RWPE1 (cell line): ENCODE measurements around the gene TBC1D4.
A peak's percentile ranks its signal among the peaks of the same experiment; 100 is the strongest.
"Not testable (repeated sequence)": the region's sequence is repeated elsewhere in the genome, so short reads cannot be mapped to it uniquely, and the experiment has no call there.

Experiments
- CTCF ChIA-PET: fragments of 350-600 bp; sonication (Branson Sonifier 250); formaldehyde crosslinking; extraction: SDS; loops from one replicate; lab custom pipeline; 2021; lab: Yijun Ruan, JAX
- POLR2A ChIA-PET: fragments of 400-600 bp; formaldehyde crosslinking; extraction: SDS; loops from one replicate; lab custom pipeline; 2020; ENCODE audit warnings: antibody characterized with exemption; ENCODE audit not compliant: low non-redundant PET; lab: Yijun Ruan, JAX
- DNase-seq: peaks from one replicate; pipeline ENCODE4 v3.0.0; 2012; ENCODE audit warnings: low spot score
- H3K27ac ChIP-seq: fragments of 450-650 bp; 2 replicates; pipeline ENCODE4 v1.5.1; 2017
- TF ChIP-seq, protein P1 (sequence below): fragments of 450-650 bp; conservative IDR thresholded peaks from 2 replicates; pipeline ENCODE4 v1.5.1; 2017; ENCODE audit warnings: low read depth, mild to moderate bottlenecking

TBC1D4 gene

DNA sequence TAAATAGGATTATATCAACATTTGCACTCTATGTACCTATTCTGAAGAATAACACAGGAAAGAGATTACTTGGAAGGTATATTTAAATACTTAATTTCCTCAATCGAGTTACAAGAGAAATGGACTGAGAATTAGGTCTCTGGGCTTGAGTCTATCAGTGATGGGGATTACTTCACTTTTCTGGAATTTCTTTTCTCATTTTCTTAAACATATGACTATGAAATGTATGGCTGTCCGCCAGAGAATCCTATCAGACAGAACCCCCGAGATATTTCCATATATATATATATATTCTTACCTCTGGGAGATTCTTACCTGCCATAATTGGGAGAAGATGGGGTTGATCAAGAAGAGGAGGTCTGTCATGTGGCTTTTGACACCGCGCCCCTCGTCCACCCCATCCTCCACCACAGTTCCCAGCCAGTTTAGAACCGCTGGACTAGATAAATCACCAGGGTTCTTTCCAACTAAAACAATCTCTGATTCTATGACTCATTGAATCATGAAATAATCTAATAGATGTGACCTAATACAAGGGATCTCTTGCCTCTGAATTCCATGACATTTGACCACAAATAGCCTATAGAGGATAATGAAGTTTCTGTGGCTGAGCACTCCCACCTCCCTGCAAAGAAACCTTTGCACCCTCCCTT, 231.3 kb downstream of the TBC1D4 start:
- peak; percentile 31 for DNase-seq
- no peak overlapping the region for H3K27ac ChIP-seq
- ChIA-PET CTCF (no interaction called here), POLR2A (no interaction called here)
- TF ChIP-seq, protein P1, sequence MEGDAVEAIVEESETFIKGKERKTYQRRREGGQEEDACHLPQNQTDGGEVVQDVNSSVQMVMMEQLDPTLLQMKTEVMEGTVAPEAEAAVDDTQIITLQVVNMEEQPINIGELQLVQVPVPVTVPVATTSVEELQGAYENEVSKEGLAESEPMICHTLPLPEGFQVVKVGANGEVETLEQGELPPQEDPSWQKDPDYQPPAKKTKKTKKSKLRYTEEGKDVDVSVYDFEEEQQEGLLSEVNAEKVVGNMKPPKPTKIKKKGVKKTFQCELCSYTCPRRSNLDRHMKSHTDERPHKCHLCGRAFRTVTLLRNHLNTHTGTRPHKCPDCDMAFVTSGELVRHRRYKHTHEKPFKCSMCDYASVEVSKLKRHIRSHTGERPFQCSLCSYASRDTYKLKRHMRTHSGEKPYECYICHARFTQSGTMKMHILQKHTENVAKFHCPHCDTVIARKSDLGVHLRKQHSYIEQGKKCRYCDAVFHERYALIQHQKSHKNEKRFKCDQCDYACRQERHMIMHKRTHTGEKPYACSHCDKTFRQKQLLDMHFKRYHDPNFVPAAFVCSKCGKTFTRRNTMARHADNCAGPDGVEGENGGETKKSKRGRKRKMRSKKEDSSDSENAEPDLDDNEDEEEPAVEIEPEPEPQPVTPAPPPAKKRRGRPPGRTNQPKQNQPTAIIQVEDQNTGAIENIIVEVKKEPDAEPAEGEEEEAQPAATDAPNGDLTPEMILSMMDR, result no peak

DNA sequence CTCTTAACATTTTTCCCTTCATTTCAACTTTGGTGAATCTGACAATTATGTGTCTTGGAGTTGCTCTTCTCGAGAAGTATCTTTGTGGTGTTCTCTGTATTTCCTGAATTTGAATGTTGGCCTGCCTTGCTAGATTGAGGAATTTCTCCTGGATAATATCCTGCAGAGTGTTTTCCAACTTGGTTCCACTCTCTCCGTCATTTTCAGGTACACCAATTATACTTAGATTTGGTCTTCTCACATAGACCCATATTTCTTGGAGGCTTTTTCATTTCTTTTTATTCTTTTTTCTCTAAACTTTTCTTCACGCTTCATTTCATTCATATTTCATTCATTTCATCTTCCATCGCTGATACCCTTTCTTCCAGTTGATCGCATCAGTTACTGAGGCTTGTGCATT, 236.4 kb downstream of the TBC1D4 start:
- H3K27ac ChIP-seq, POLR2A ChIA-PET, CTCF ChIA-PET, DNase-seq: not testable (repeated sequence)

DNA sequence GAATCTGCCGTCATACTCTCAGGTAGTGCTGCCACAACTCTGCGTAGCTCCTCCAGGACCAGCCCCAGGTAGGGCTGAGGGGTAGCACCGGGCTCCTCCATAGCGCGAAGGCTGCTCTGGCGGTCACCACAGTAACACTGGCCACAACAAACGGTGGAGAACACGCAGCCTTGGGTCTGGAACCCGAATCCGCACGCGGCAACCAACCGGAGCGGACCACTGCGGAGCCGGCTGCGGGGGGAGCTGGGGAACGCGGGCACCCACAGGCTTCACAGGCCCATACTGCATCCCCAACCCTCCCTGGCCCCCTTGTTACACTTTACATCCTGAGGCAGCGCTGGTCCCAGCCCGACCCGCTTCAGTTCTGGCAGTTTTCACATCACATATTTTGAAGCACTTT, 241.7 kb downstream of the TBC1D4 start:
- DNase-seq, CTCF ChIA-PET: not testable (repeated sequence)

DNA sequence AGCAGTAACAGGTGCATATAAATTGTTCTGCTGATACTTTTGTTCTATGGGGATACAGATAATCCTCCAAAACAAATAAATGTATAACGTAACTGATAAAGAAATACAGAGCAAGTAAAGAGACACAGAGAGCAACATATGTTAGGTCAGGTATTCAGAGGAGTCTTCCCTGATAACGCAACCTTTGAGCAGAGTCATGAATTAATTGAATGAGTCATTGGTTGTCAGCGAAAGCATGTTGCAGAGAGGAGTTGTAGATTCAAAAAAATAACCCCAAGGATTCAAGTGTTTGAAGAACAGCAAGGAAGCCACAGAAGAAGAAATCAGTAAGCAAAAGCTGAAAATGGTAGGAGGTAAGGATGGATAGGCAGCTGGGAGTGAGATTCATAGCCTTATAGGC, 245.2 kb downstream of the TBC1D4 start:
- CTCF ChIA-PET, result no interaction called here
- POLR2A ChIA-PET, result no interaction called here

More for the DNA sequence above, 241.7 kb downstream of the TBC1D4 start:
- H3K27ac ChIP-seq, POLR2A ChIA-PET: not testable (repeated sequence)

More for the DNA sequence above, 245.2 kb downstream of the TBC1D4 start:
- TF ChIP-seq, protein P1, result no peak
- no peak overlapping the region for H3K27ac ChIP-seq
- no peak for DNase-seq
